A375 (cell line): ENCODE measurements around the gene DNAAF2. TPM values are rescaled to one million over a fixed set of nuclear protein-coding genes. Genes with fewer than 3 reads are reported as not detected.

Experiments used
- small RNA-seq: library from RNA; depleted of rRNA; stranded (forward); fragments of <200 nt; gene quantifications from one replicate; pipeline ENCODE3, GENCODE V24; 2014
- total RNA-seq: library from RNA; depleted of rRNA; stranded (reverse); fragments of >200 nt; shearing (Covaris generic); gene quantifications from 2 replicates; pipeline ENCODE4 v1.2.3, GENCODE V29; 2014; rRNA removed

The DNAAF2 gene, protein sequence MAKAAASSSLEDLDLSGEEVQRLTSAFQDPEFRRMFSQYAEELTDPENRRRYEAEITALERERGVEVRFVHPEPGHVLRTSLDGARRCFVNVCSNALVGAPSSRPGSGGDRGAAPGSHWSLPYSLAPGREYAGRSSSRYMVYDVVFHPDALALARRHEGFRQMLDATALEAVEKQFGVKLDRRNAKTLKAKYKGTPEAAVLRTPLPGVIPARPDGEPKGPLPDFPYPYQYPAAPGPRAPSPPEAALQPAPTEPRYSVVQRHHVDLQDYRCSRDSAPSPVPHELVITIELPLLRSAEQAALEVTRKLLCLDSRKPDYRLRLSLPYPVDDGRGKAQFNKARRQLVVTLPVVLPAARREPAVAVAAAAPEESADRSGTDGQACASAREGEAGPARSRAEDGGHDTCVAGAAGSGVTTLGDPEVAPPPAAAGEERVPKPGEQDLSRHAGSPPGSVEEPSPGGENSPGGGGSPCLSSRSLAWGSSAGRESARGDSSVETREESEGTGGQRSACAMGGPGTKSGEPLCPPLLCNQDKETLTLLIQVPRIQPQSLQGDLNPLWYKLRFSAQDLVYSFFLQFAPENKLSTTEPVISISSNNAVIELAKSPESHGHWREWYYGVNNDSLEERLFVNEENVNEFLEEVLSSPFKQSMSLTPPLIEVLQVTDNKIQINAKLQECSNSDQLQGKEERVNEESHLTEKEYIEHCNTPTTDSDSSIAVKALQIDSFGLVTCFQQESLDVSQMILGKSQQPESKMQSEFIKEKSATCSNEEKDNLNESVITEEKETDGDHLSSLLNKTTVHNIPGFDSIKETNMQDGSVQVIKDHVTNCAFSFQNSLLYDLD
- total RNA-seq, result 12.9 and 17.6 TPM in 2 replicates

DNA sequence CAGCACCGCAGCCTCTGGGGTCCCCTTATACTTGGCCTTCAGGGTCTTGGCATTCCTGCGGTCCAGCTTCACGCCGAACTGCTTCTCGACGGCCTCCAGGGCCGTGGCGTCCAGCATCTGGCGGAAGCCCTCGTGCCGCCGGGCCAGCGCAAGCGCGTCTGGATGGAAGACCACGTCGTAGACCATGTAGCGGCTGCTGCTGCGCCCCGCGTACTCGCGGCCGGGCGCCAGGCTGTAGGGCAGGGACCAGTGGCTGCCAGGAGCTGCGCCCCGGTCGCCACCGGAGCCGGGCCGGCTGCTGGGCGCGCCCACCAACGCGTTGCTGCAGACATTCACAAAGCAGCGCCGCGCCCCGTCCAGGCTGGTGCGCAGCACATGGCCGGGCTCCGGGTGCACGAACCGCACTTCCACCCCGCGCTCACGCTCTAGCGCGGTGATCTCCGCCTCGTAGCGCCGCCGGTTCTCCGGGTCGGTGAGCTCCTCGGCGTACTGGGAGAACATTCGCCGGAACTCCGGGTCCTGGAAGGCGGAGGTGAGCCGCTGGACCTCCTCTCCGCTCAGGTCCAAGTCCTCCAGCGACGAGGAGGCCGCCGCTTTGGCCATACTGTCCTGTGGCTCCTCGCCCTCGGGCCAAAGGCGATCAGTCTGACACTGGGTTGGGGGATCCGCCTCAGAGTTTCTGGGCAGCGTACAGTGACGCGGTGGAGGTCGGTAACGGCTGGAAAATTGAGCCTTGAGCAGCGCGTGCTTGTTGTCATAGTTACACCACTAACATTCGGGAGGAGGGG, at the start of gene DNAAF2:
DNAAF2 (minus strand) TSS at position 698 of the 788 bp plus-strand sequence; CDS start at position 603, 95 bp downstream.

DNA sequence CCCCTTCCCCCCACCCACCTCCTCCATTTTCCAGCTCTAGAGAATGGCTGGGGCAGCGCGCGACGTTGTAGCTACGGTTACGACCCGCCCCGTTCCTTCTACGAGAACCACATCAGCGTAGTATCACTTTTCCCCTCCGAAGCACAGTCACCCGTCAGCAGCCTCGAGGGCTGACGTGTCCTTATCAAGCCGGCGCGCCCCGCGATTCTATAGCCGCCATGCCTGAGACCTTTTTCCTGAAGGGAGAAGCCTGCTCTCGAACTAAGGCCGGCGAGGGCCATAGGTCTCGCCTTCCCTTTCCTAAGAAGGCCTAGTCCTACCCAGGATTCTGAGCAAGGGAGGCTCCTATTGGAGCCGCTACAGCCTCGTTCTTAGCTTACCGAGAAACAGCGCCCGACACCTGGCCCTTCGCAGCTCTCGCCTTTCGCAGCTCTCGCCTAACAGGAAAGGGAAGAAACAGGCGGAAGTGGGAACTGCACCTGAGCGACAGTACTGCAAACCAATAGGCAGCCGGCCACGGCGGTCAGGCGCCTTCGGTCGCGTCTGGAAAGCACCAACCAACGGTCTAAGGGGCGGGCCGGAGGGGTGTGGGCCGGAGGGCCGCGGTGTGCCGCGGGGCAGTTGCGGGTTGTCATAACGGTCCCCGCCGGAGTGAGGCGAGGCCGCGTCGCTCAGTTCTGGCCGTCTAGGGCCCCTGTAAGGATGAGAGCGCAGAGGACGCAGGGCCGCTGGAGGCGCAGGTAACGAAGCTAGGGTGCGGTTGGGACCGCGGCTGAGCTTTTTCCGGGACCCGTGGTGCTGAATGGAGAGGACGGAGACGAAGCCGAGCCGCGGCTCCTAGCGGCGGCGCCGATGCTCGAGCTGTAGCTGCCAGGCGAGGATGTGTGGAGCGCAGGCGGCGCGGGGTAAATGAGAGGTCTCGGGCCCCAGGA, 14.6 kb downstream of the DNAAF2 start, which contains the start of the genes MGAT2 and RPL36AL:
MGAT2 (plus strand) TSS at position 618 of the 932 bp plus-strand sequence. CDS start 470 bp downstream, outside the sequence.
RPL36AL (minus strand) TSS at position 445 of the 932 bp plus-strand sequence. CDS start 1,522 bp downstream, outside the sequence.

DNA sequence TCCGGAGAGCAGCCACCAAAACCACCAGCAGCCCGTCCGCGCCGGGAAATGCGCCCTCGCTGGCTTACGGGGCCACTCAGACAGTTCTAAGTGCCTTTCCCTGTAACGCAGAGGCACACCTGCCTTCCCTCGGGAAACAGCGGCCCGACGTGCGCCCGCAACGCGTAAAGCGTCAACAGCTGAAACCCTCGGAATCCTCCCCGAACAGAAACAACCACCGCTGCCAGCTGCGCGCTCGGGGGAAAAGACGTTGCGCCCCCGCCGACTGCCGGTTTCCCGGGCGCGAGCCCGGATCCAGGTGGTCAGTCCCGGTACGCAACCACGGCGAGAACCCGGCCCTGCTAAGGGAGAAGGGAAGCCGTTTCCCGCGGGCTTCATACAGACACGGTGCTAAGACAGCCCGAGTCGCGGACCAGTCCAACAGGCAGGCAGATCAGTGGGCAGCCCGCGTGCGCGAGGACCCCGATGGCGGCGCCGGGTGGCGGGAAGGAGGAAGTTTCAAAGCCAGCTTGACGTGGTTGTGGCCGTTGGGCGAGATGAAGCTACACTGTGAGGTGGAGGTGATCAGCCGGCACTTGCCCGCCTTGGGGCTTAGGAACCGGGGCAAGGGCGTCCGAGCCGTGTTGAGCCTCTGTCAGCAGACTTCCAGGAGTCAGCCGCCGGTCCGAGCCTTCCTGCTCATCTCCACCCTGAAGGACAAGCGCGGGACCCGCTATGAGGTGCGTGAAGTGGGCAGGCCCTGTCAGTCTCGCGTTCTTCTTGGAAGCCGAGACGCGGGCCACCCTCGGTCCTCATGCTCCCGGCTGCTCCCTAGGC, 36.4 kb downstream of the DNAAF2 start, which contains the start of gene LRR1:
LRR1 (plus strand) TSS at position 456 of the 816 bp plus-strand sequence; CDS start at position 537, 81 bp downstream.

GRCh38 chr14:49585803-49586672, 49.0 kb downstream of the DNAAF2 start, which contains the start of gene RPS29:
TSS of gene RPS29 (minus strand) at chr14:49586380. CDS start at chr14:49586346, 34 bp downstream.

Small RNAs within 50 kb of the gene (small RNA-seq; reads per million reads assigned to genes)
- gene AL139099.3 (not detected), gene AL139099.4 (not detected), gene RF00019 (not detected), gene RNU6ATAC30P (not detected)

Other genes starting within 250 kb of the DNAAF2 start
- gene RPS29, start 48.9 kb downstream of the DNAAF2 start, total RNA-seq, result 1,204 and 1,314 TPM in 2 replicates
- gene LRR1, start 36.3 kb downstream of the DNAAF2 start, total RNA-seq, result 23.2 and 25.0 TPM in 2 replicates
- 290 and 329 TPM in 2 replicates for gene RPL36AL, start 14.6 kb downstream of the DNAAF2 start, total RNA-seq
- gene MGAT2, start 14.4 kb downstream of the DNAAF2 start, total RNA-seq, result 26.9 and 27.3 TPM in 2 replicates
- gene POLE2, start 53.0 kb upstream of the DNAAF2 start, total RNA-seq, result 11.4 and 13.8 TPM in 2 replicates
- 0.68 and 0.80 TPM in 2 replicates for gene KLHDC1, start 57.9 kb upstream of the DNAAF2 start, total RNA-seq
- gene KLHDC2, start 132.9 kb upstream of the DNAAF2 start, total RNA-seq, result 44.6 and 46.9 TPM in 2 replicates
- gene NEMF, start 217.5 kb upstream of the DNAAF2 start, total RNA-seq, result 32.3 and 35.5 TPM in 2 replicates